Measurements from ENCODE around the gene NANS.
"Not testable (repeated sequence)": the region's sequence is repeated elsewhere in the genome, so short reads cannot be mapped to it uniquely, and the experiment has no call there.

The NANS gene

GRCh38 chr9:98074115-98074990, 17.8 kb downstream of the NANS start:
- FAIRE-seq = peak; percentile 55
- peak; percentile 59 for DNase-seq (ENCODE audit: insufficient read length, low spot score)

GRCh38 chr9:98075332-98075805, 18.8 kb downstream of the NANS start:
- DNase-seq (ENCODE audit: insufficient read length, low spot score) = no peak

GRCh38 chr9:98076514-98076890, 20.0 kb downstream of the NANS start:
- DNase-seq (ENCODE audit: insufficient read length, low spot score); FAIRE-seq: not testable (repeated sequence)

More at GRCh38 chr9:98075332-98075805, 18.8 kb downstream of the NANS start:
- FAIRE-seq = no peak

GRCh38 chr9:98078895-98079294, 22.4 kb downstream of the NANS start:
- DNase-seq (ENCODE audit: insufficient read length, low spot score) (no peak), FAIRE-seq (no peak)

- DNase-seq (ENCODE audit: insufficient read length, low spot score) (no peak), FAIRE-seq (no peak)
Observed at GRCh38 chr9:98080326-98080725, 23.8 kb downstream of the NANS start.

- no peak for FAIRE-seq
Observed at GRCh38 chr9:98080780-98081179, 24.2 kb downstream of the NANS start.

GRCh38 chr9:98081477-98082219, 25.1 kb downstream of the NANS start:
- FAIRE-seq (no peak), DNase-seq (ENCODE audit: insufficient read length, low spot score) (no peak)

More at GRCh38 chr9:98080780-98081179, 24.2 kb downstream of the NANS start:
- no peak for DNase-seq (ENCODE audit: insufficient read length, low spot score)

- FAIRE-seq = no peak
- no peak for DNase-seq (ENCODE audit: insufficient read length, low spot score)
Observed at GRCh38 chr9:98083061-98083501, 26.5 kb downstream of the NANS start.

- no peak for DNase-seq (ENCODE audit: insufficient read length, low spot score)
- FAIRE-seq = no peak
Observed at GRCh38 chr9:98083566-98084183, 27.1 kb downstream of the NANS start.

- FAIRE-seq = no peak
Observed at GRCh38 chr9:98084396-98084795, 27.9 kb downstream of the NANS start.

GRCh38 chr9:98085058-98085457, 28.5 kb downstream of the NANS start:
- FAIRE-seq (no peak), DNase-seq (ENCODE audit: insufficient read length, low spot score) (no peak)

More at GRCh38 chr9:98084396-98084795, 27.9 kb downstream of the NANS start:
- DNase-seq (ENCODE audit: insufficient read length, low spot score) = no peak

- FAIRE-seq = no peak
- DNase-seq (ENCODE audit: insufficient read length, low spot score) = no peak
Observed at GRCh38 chr9:98085944-98086343, 29.4 kb downstream of the NANS start.

GRCh38 chr9:98086461-98086860, 29.9 kb downstream of the NANS start:
- DNase-seq (ENCODE audit: insufficient read length, low spot score) (no peak), FAIRE-seq (no peak)

GRCh38 chr9:98087420-98088354, 31.2 kb downstream of the NANS start:
- no peak for DNase-seq (ENCODE audit: insufficient read length, low spot score)
- FAIRE-seq = no peak

GRCh38 chr9:98090674-98091073, 34.1 kb downstream of the NANS start:
- not testable (repeated sequence) for FAIRE-seq; DNase-seq (ENCODE audit: insufficient read length, low spot score)

- no peak for FAIRE-seq
- no peak for DNase-seq (ENCODE audit: insufficient read length, low spot score)
Observed at GRCh38 chr9:98091735-98092612, 35.4 kb downstream of the NANS start.

GRCh38 chr9:98092613-98092931, 36.0 kb downstream of the NANS start:
- FAIRE-seq (no peak), DNase-seq (ENCODE audit: insufficient read length, low spot score) (no peak)

GRCh38 chr9:98094316-98094715, 37.8 kb downstream of the NANS start:
- FAIRE-seq = no peak

GRCh38 chr9:98094851-98095250, 38.3 kb downstream of the NANS start:
- DNase-seq (ENCODE audit: insufficient read length, low spot score) (no peak), FAIRE-seq (no peak)

More at GRCh38 chr9:98094316-98094715, 37.8 kb downstream of the NANS start:
- DNase-seq (ENCODE audit: insufficient read length, low spot score) = no peak

All from GM19239 (cell line).